IMR-90 (cell line): ENCODE measurements around the gene ATP6V1A.

Source experiments
- CEBPB ChIP-seq: IDR thresholded peaks from 2 replicates; pipeline ENCODE4 v1.6.1; 2012; ENCODE audit warnings: low read depth, low read length, improper control_type of control experiment
- CHD1 ChIP-seq: IDR thresholded peaks from 2 replicates; pipeline ENCODE4 v1.6.1; 2012; ENCODE audit warnings: low read depth, low read length, improper control_type of control experiment
- CTCF ChIP-seq: conservative IDR thresholded peaks from 2 replicates; pipeline ENCODE4 v1.5.1; 2012; ENCODE audit warnings: mild to moderate bottlenecking, low read depth, low read length, improper control_type of control experiment
- FOS ChIP-seq: fragments of 150-350 bp; IDR thresholded peaks from 2 replicates; pipeline ENCODE4 v1.6.1; 2016; ENCODE audit warnings: low read depth, low read length
- MAFK ChIP-seq: IDR thresholded peaks from 2 replicates; pipeline ENCODE4 v1.6.1; 2012; ENCODE audit warnings: low read depth, low read length, improper control_type of control experiment
- MXI1 ChIP-seq: IDR thresholded peaks from 2 replicates; pipeline ENCODE4 v1.6.1; 2012; ENCODE audit warnings: low read depth, mild to moderate bottlenecking, low read length, moderate library complexity, borderline replicate concordance
- POLR2A ChIP-seq: IDR thresholded peaks from 2 replicates; pipeline ENCODE4 v1.6.1; 2012; ENCODE audit warnings: mild to moderate bottlenecking, low read depth, low read length
- SMC3 ChIP-seq: fragments of 150-350 bp; IDR thresholded peaks from 2 replicates; pipeline ENCODE4 v1.6.1; 2016; ENCODE audit warnings: low read depth, mild to moderate bottlenecking, antibody characterized with exemption, low read length, moderate library complexity
- USF2 ChIP-seq: fragments of 150-350 bp; IDR thresholded peaks from 2 replicates; pipeline ENCODE4 v1.6.1; 2017; ENCODE audit warnings: mild to moderate bottlenecking, antibody characterized with exemption, low read length, low read depth

GRCh38 chr3:113751141-113751540 lies 4.3 kb downstream of the ATP6V1A start:
- TF ChIP-seq CTCF (no peak), CHD1 (no peak), POLR2A (no peak), FOS (no peak), CEBPB (no peak), MXI1 (no peak), SMC3 (no peak), MAFK (no peak), USF2 (no peak)
